Activated CD4-positive, alpha-beta T cell treated with anti-CD3 and anti-CD28 coated beads, Interleukin-2, amount 50 U/mL, for 24 hours (primary cell): ENCODE results near the gene MACROD2.

Source experiments
- DNase-seq, 2 donors: peaks; one replicate each; pipeline ENCODE4 v3.0.0-alpha.2; 2020; ENCODE audit warnings: low read depth in 1 of 2, low spot score in 1 of 2

The MACROD2 gene

DNA sequence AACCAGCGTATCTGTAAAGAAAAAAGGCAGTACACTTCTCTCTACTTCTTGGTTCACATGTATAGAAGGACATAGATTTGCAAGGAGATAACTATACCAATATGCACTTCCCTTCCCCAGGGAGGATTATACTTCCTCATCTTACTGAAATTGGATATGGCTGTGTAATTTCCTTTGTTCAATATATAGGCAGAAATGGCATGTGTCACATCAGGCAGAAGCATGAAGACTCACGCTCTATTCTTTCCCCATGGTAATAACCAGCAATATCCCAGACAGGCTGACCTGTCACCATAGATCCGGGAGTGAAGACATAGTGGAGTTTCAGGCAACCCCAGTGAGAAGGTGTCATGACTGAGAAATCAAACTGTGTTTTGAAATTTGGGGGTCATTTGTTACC lies 2059.7 kb downstream of the MACROD2 start:
- DNase-seq, result no peak

DNA sequence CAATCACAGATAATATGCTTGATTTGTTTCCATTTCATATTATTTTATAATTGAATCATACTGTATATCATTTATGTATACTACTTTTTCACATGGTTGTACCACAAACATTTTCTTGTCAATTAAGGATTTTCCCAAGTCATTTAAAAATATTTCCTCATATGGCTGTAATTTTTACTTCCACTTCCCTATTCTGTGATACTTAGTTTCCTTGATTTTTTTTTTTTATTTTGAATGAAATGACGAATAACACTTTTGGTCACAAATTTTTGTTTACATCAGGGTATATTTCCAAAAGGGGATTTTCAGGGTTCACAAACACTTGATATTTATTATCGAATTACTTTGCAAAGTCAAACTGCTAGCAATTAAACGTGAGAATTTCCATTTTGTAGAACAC lies 2062.3 kb downstream of the MACROD2 start:
- DNase-seq, result no peak

GRCh38 chr20:16058268-16058667 lies 2063.0 kb downstream of the MACROD2 start:
- no peak for DNase-seq

DNA sequence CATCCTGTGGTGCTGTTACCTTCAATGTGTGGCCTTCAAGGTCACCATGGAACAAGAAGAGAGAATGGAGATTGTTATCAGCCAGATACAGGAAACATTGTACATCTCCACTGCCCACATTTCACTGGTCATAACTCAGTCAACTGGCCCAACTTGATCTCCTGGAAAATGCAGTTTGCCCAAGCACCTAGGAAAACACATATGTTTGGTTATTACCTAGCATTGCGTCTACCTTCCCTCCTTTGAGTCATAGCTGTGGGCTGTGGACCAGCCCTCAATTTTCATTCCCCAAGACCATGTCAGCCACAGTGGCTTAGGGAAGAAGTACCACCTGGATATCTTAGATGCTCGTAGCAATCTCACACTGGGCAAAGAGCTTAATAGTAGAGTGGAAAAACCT lies 2064.5 kb downstream of the MACROD2 start:
- DNase-seq, result no peak

- no peak for DNase-seq
These were observed 2066.0 kb downstream of the MACROD2 start for GRCh38 chr20:16061351-16061750.

GRCh38 chr20:16062661-16063581 lies 2067.6 kb downstream of the MACROD2 start:
- DNase-seq, result no peak

DNA sequence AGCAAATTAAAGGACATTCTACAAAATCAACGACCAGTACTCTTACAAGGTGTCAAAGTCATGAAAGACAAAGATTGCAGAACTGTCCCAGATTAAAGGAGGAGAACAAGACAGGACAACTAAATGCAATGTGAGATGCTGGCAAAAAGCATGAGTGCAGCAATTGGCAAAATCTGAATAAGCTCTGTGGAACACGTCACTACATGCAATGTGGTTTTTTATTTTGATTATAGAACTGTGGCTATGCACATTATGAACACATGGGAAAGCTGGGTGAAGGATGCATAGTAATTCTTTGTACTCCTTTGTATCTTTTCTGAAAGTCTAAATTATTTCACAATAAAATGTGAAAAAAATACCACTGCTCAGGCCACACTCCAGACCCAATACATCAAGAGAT lies 2068.6 kb downstream of the MACROD2 start:
- DNase-seq, result no peak

DNA sequence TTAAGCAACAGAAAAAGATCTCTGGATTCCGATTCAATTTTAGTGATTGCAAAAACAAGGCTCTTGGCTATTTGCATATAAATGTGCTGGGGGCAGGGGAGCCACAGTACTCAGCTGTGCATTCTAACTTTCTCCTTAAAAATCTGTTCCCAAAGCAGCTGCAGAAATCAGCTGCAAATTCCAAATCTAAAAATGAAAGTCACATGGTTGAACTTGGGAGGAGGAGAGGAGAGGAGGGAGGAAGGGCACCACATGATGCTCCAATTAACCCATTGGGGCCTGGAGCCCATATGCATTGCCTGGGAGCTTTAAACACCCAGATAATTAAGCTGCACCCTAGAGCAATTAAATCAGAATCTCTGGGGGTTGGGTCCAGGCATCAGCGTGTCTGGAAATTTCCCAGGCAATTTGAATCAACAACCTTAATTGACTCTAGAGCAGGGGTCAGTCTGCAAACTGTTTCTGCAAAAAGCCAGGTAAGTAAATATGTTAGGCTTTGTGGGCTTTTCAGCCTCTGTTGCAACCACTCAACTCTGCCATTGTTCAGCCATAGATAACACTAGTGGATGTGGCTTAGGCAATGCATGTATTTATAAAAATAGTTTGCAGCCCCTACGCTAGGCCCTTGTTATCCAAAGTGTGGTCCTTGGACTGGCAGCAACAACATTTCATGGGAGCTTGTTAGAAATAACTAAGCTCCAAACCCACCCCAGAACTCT lies 2069.8 kb downstream of the MACROD2 start:
- no peak for DNase-seq

DNA sequence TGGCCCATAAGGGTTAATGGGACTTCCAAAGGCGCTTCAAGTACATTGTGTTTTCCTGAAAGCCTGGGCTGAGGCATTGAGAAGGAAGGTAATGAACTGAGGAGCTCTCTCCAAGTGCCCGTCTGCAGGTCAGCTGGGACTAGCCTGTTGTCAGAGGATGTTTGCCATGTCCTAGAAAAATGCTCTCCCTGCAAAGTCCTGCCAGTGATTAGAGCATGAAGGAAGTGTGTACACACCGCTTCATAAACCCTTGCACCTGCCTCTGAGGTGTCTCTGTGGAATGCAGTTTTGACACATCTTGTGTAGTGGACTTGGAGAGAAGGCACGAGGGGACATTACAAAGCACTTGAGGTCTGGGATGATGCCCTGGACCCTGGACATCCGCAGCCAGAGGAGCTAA lies 2071.3 kb downstream of the MACROD2 start:
- DNase-seq, result no peak

DNA sequence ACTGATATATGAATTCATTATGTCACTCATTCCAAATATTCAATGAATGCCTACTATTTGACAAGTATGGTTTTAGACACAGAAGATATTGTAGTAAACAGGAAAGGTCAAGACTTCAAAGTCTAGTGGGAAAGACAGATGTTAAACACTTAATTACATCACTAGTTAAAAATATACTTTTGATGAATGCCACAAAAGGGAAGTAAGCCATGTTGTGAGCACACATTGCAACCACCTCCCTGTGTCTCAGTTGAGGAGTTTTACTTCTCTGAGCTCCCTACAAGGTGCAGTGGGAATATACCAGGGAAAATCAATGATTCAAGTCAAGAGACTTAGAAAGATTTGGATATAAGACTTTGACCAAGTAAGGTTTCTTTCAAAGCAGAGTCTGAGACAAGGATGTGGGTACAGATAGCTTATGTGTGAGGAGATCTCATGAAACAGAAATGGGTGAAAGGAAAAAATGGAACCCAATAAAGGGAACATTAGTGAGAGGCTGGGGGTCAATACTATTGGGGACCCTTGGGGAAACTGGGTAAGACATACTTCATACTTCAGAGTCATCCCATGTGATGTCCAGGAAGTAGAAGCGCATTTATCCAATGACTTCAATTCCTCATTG lies 2074.2 kb downstream of the MACROD2 start:
- no peak for DNase-seq

- no peak for DNase-seq
These were observed 2076.9 kb downstream of the MACROD2 start for GRCh38 chr20:16072220-16072619.

- DNase-seq, result no peak
These were observed 2083.0 kb downstream of the MACROD2 start for GRCh38 chr20:16078172-16078898.

- no peak for DNase-seq
These were observed 2086.1 kb downstream of the MACROD2 start for GRCh38 chr20:16081421-16081820.

DNA sequence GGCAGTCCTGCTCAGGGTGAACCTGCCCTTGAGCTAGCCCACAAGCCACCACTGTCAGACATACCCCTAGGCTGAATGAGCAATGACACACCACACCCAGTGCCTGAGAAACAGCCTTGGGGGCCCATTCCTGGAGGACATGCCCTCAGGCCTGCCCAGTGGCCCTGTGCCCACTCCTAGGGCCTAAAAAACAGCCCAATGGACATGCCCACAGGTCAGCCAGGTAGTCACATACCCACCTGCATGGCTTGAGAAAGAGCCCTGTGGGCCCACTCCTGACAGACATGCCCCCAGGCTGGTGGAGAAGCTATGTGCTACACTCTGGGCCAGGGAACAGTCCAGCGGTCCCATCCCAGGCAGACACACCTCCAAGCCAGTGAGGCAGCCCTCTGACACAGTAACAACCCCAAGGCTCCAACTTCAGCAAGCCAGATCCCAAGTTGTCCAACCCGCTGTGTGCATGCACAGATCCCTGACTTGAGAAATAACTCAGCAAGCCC lies 2086.8 kb downstream of the MACROD2 start:
- no peak for DNase-seq

DNA sequence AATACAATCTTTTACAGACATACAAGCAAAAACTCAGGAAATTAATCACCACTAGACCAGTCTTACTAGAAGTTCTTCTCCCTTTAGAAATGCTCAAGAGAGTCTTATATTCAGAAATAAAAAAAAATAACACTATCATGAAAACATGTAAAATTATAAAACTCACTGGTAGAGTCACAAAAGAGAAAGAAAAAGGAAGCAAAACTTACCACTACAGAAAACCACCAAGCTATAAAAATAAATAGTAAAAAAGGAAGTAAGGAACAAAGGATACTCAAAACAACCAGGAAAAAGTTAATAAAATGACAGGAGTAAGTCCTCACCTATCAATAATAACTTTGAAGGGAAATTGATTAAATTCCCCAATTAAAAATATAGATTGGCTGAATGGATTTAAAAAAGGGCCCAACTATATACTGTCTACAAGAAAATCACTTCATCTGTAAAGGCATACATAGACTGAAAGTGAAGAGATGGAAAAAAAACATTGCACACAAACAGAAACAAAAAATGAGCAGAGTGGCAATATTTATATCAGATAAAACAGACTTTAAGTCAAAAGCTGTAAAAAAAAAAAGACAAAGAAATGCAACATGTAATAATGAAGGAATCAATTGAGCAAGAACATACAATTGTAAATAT lies 2088.4 kb downstream of the MACROD2 start:
- no peak for DNase-seq

DNA sequence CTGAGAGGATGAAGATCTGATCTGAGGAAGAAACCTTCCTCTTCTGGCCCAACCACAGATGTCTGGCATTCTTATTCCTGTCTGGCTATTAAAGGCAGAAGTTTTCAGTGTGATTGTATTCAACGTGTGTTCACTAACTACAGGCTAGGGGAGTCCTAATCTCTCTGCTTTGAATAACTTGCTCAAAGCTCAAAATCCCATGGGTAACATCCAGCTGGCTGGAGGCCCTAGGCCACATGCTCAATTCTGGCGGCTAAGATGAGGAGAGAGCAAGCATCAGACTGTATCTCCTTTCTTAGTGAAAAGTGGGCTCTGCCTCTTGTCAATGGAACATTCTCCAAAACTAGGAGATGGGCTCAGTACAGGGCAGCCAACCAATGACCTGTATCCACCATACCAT lies 2099.9 kb downstream of the MACROD2 start:
- no peak for DNase-seq

DNA sequence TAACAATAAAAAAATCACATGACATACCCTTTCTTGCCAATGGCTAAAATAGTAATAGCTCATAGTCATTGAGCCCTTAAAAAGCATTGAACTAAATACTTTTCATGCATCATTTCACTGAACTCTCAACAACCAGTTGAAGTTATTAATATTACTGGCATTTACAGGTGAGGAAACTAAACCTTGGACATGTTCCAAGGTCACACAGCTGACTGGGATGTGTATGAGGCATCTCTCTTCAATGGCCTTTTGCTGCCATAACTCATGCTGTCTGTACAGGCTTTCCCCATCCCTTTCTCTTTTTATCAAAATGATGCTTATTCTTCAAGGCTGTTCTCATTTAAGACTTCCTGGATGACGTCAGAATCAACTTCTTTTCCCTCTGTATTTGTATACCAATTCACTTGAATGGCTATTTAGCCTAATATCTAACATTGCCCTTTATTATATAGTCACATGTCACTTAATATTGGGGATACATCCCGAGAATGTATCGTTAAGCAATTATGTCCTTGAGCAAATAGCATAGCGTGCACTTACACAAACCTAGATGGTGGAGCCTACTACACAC lies 2101.5 kb downstream of the MACROD2 start:
- DNase-seq, result no peak

DNA sequence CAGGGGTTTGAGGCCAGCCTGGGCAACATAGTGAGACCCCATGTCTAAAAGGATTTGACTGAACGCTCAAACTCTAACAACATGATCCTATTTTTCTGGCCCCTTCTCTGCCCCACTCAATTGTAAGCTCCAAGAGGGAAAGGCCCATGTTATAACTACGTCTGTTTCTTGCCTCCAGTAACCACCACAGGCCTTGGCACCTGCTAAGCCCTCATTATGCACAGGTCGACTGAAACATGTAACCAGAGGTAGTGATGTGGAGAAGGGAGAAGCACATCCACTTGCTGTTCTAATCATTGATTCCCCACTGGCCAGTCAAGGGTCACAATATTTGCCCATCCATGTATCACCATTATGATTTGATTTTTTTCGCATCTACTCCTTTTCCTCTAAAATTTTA lies 2102.5 kb downstream of the MACROD2 start:
- no peak for DNase-seq

GRCh38 chr20:16098890-16099639 lies 2103.7 kb downstream of the MACROD2 start:
- DNase-seq, result no peak

- DNase-seq, result no peak
These were observed 2104.8 kb downstream of the MACROD2 start for GRCh38 chr20:16100111-16100510.
